Thoracic aorta (tissue), 2 donors: ENCODE results near the gene ATAD5. TPM values are rescaled to one million over a fixed set of nuclear protein-coding genes. Genes with fewer than 3 reads are reported as not detected.
A peak's percentile ranks its signal among the peaks of the same experiment; 100 is the strongest.

ENCODE experiments used
- ATAC-seq: fragments of 150-250 bp; one replicate; pipeline ENCODE4 v1.8.0; 2017; ENCODE audit warnings: low read depth; ENCODE audit not compliant: insufficient number of reproducible peaks, low FRiP score
- DNase-seq: peaks from one replicate; pipeline ENCODE4 v3.0.0-alpha.2; 2020; ENCODE audit warnings: low spot score
- H3K27ac ChIP-seq, 2 donors: fragments of 200-600 bp; sonication (generic); 1 replicate in 1 of 2; 2 replicates in 1 of 2; pipeline ENCODE4 v1.5.1; 2016; ENCODE audit warnings: mild to moderate bottlenecking in 2 of 2, moderate library complexity in 2 of 2
- H3K27me3 ChIP-seq: fragments of 200-600 bp; sonication (generic); replicated peaks from 2 replicates; pipeline ENCODE4 v1.6.0; 2016; ENCODE audit warnings: mild to moderate bottlenecking; ENCODE audit not compliant: insufficient read depth
- H3K36me3 ChIP-seq: fragments of 200-600 bp; sonication (generic); one replicate; pipeline ENCODE4 v1.5.1; 2016
- H3K4me1 ChIP-seq, 2 donors: fragments of 200-600 bp; sonication (generic); 1 replicate in 1 of 2; 2 replicates in 1 of 2; pipeline versions ENCODE4 v1.5.1 to v1.6.0; 2016; ENCODE audit warnings: low read depth in 2 of 2, mild to moderate bottlenecking in 1 of 2; ENCODE audit not compliant: control insufficient read depth in 1 of 2
- H3K4me3 ChIP-seq: fragments of 200-600 bp; sonication (generic); 2 replicates; pipeline ENCODE4 v1.5.1; 2016; ENCODE audit warnings: mild to moderate bottlenecking
- H3K9me3 ChIP-seq: fragments of 200-600 bp; sonication (generic); 2 replicates; pipeline ENCODE4 v1.5.1; 2016
- total RNA-seq, 2 donors: library from RNA; depleted of rRNA; stranded (reverse); fragments of >200 nt; gene quantifications; one replicate each; pipeline versions ENCODE4 v1.1.0 to v1.2.3, GENCODE V29; 2016
- TF ChIP-seq, protein P1 (sequence below): fragments of 200-600 bp; sonication (generic); IDR thresholded peaks from one replicate; pipeline ENCODE4 v1.5.1; 2019; ENCODE audit warnings: antibody characterized with exemption

The ATAD5 gene
- total RNA-seq, 2 donors from 2014 or later: 0.81 to 1.3 TPM

DNA sequence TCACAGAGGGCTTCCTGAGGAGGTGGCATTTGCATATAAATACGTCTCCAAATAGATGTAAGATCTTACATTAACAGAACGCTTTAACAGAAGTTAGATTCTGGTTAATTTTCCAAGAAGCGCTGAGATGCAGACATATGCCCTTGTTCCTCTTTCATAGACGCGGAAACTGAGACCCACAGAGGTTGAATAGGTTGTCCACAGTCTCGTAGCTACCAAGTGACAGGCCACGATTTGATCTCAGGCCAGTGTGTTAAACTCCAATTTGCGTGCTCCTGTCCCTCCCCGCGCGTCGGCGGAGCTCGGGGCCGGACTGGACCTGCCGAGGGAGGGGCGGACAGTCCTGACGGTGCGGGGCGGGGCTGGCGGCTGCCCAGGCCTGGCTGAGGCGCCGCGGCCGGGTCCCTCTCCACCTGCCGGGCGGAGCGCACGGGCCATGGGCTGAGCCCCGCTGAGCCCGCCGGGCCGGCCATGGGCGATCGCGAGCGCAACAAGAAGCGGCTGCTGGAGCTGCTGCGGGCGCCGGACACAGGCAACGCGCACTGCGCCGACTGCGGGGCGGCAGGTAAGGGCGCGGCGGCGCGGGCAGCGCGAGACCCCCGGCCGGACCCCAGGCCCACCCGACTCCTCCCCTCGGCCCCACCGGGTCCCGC is 89.9 kb downstream of the ATAD5 start, which contains the start of gene ADAP2:
Gene ADAP2, plus strand, starts transcription at position 402 of the 653 bp plus-strand sequence. Its CDS starts 70 bp downstream, at position 472.
- Histone ChIP-seq H3K27ac (no peak within 1 kb of the TSS), H3K9me3 (no peaks in the 10 kb centered on the region), H3K4me3 (peak within 1 kb of the TSS; percentile 74), H3K27me3 (no peaks in the 10 kb centered on the region), H3K36me3 (no peaks in the 10 kb centered on the region), H3K4me1 (peaks cover 10 to 17% of the 10 kb centered on the region in 2 donors)
- DNase-seq (no peak), ATAC-seq (no peak)
- TF ChIP-seq, protein P1, sequence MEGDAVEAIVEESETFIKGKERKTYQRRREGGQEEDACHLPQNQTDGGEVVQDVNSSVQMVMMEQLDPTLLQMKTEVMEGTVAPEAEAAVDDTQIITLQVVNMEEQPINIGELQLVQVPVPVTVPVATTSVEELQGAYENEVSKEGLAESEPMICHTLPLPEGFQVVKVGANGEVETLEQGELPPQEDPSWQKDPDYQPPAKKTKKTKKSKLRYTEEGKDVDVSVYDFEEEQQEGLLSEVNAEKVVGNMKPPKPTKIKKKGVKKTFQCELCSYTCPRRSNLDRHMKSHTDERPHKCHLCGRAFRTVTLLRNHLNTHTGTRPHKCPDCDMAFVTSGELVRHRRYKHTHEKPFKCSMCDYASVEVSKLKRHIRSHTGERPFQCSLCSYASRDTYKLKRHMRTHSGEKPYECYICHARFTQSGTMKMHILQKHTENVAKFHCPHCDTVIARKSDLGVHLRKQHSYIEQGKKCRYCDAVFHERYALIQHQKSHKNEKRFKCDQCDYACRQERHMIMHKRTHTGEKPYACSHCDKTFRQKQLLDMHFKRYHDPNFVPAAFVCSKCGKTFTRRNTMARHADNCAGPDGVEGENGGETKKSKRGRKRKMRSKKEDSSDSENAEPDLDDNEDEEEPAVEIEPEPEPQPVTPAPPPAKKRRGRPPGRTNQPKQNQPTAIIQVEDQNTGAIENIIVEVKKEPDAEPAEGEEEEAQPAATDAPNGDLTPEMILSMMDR: no peak

DNA sequence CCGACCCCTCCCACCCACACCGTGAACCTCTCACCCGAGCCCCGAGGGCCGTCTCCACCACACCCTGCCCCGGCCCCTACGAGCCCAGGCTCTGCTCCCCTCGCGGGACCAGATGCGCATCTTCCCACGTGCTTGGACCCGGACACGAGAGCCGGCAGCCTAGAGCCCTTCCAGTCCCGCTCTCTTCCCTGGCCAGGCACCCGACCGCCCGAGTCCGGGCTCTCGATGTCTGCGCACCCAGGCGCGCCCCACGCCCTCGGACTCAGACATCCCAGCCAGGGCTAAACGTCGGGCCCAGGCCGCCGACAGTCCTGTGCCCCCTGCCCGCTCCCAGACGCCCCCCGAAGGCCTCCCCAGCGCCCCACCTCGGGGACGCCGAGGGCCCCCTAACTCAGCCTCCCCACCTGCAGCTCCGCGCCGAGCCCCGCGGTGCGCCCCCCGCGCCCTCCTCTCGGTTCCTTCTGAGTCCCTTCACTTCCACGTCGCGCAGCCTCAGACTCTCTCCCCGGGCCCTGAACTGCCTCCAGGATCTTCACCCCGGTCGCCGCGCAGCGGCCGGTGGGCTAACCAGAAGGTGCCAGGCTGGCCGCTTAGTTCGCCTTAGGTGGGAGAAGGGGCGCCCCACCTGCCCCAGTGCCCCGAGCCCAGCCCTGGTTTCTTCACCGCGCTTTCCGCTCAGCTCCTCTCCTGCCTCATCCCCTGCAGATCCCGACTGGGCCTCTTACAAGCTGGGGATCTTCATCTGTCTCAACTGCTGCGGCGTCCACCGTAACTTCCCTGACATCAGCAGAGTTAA is 90.7 kb downstream of the ATAD5 start:
- H3K4me3 ChIP-seq: peak overlapping the region; percentile 74
- no peaks in the 10 kb centered on the region for H3K9me3 ChIP-seq
- DNase-seq (no peak), ATAC-seq (no peak)
- H3K4me1 ChIP-seq: peaks cover 10 to 17% of the 10 kb centered on the region in 2 donors
- TF ChIP-seq, protein P1: no peak
- H3K36me3 ChIP-seq: no peaks in the 10 kb centered on the region
- H3K27ac ChIP-seq: no peak overlapping the region
- no peaks in the 10 kb centered on the region for H3K27me3 ChIP-seq

DNA sequence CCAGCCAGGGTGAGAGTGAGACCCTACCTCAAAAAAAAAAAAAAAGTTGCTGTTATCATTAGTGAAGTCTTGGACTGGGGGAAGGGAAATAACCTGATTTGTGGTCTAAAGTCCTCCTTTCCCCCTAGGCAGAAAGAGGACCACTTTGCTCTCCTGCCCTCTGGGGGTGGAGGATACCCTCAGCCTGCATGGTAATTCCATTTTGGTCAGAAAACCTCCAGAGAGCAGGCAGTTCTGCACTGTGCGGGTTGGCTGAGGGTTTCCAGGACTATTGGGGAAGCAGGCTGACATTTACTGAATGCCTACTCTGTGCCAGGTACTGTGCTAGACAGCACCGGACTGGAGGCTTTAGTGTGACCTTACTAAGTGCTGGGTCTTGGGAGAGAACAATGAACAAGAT is 92.6 kb downstream of the ATAD5 start:
- Histone ChIP-seq H3K27ac (no peak overlapping the region), H3K4me1 (peaks cover 10 to 17% of the 10 kb centered on the region in 2 donors), H3K9me3 (no peaks in the 10 kb centered on the region), H3K27me3 (no peaks in the 10 kb centered on the region), H3K4me3 (no peak overlapping the region), H3K36me3 (no peaks in the 10 kb centered on the region)
- ATAC-seq (no peak), DNase-seq (no peak)
- TF ChIP-seq, protein P1: no peak

DNA sequence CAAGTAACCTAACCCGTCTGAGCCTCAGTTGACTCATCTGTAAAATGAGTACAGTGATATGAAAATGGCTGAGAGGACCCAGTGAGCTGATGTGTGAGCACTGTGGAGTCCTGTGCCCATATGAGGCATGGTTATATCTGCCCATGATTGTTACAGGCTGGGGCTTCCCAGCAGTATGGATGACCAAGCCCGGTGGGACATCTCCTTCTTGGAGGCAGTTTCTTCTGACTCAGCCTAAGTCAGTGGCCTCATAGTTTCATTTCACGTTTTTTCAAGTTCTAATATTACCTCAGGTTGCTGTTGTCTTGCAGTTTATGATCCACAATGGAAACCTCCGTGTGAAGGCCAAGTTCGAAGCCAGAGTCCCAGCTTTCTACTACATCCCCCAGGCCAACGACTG is 94.8 kb downstream of the ATAD5 start:
- H3K36me3 ChIP-seq: no peaks in the 10 kb centered on the region
- DNase-seq (no peak), ATAC-seq (no peak)
- TF ChIP-seq, protein P1: no peak
- no peaks in the 10 kb centered on the region for H3K27me3 ChIP-seq
- no peak overlapping the region for H3K27ac ChIP-seq
- H3K4me3 ChIP-seq: no peak overlapping the region
- peaks cover 10 to 14% of the 10 kb centered on the region in 2 donors for H3K4me1 ChIP-seq
- no peaks in the 10 kb centered on the region for H3K9me3 ChIP-seq

DNA sequence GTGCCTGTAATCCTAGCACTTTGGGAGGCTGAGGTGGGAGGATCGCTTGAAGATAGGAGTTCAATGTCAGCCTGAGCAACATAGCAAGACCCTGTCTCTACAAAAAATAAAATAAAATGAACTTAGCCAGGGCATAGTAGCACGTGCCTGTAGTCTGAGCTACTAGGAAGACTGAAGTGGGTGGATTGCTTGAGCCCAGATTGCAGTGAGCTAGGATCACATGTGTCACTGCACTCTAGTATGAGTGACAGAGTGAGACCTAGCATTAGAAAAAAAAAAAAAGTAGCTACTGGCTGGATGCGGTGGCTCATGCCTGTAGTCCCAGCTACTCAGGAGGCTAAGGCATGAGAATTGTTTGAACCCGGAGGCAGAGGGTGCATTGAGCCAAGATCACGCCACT is 96.0 kb downstream of the ATAD5 start:
- H3K27me3 ChIP-seq: no peaks in the 10 kb centered on the region
- H3K4me3 ChIP-seq: no peak overlapping the region
- no peak for ATAC-seq
- TF ChIP-seq, protein P1: no peak
- H3K36me3 ChIP-seq: no peaks in the 10 kb centered on the region
- H3K4me1 ChIP-seq: peaks cover 0 to 2% of the 10 kb centered on the region in 2 donors
- DNase-seq: no peak
- no peak overlapping the region for H3K27ac ChIP-seq
- no peaks in the 10 kb centered on the region for H3K9me3 ChIP-seq
